ENCODE results near the gene TRIM24.
"Not testable (repeated sequence)": the region's sequence is repeated elsewhere in the genome, so short reads cannot be mapped to it uniquely, and the experiment has no call there.

TRIM24 gene

GRCh38 chr7:138460176-138460648 lies at the start of gene TRIM24:
Gene TRIM24 (plus strand): TSS chr7:138460259. CDS start chr7:138460549, 290 bp downstream.
- TF ChIP-seq CTCF (IDR thresholded peaks at IDR 0.05; ENCODE audit: insufficient read depth, low read depth, low read length, missing control alignments) = no peak
- DNase-seq (ENCODE audit: low read depth) = no peak
- peak within 1 kb of the TSS; percentile 97 for H3K4me3 ChIP-seq (ENCODE audit: low read depth, low read length)

- DNase-seq (ENCODE audit: low read depth); H3K4me3 ChIP-seq (ENCODE audit: low read depth, low read length): not testable (repeated sequence)
Measured at GRCh38 chr7:138412077-138412476, 48.0 kb upstream of the TRIM24 start.

GRCh38 chr7:138412921-138413320 lies 47.1 kb upstream of the TRIM24 start:
- not testable (repeated sequence) for H3K4me3 ChIP-seq (ENCODE audit: low read depth, low read length); DNase-seq (ENCODE audit: low read depth)

- TF ChIP-seq CTCF (IDR thresholded peaks at IDR 0.05; ENCODE audit: insufficient read depth, low read depth, low read length, missing control alignments) = no peak
- no peak for DNase-seq (ENCODE audit: low read depth)
- H3K4me3 ChIP-seq (ENCODE audit: low read depth, low read length) = no peak overlapping the region
Measured at GRCh38 chr7:138417078-138417700, 42.9 kb upstream of the TRIM24 start.

GRCh38 chr7:138417764-138418163 lies 42.3 kb upstream of the TRIM24 start:
- no peak for TF ChIP-seq CTCF (IDR thresholded peaks at IDR 0.05; ENCODE audit: insufficient read depth, low read depth, low read length, missing control alignments)
- no peak overlapping the region for H3K4me3 ChIP-seq (ENCODE audit: low read depth, low read length)
- DNase-seq (ENCODE audit: low read depth) = no peak

- not testable (repeated sequence) for H3K4me3 ChIP-seq (ENCODE audit: low read depth, low read length); DNase-seq (ENCODE audit: low read depth)
Measured at GRCh38 chr7:138418403-138418802, 41.7 kb upstream of the TRIM24 start.

GRCh38 chr7:138425026-138425425 lies 35.0 kb upstream of the TRIM24 start:
- no peak for DNase-seq (ENCODE audit: low read depth)
- TF ChIP-seq CTCF (IDR thresholded peaks at IDR 0.05; ENCODE audit: insufficient read depth, low read depth, low read length, missing control alignments) = no peak

GRCh38 chr7:138429577-138430250 lies 30.3 kb upstream of the TRIM24 start:
- no peak for TF ChIP-seq CTCF (IDR thresholded peaks at IDR 0.05; ENCODE audit: insufficient read depth, low read depth, low read length, missing control alignments)
- no peak overlapping the region for H3K4me3 ChIP-seq (ENCODE audit: low read depth, low read length)
- DNase-seq (ENCODE audit: low read depth) = no peak

More at GRCh38 chr7:138425026-138425425, 35.0 kb upstream of the TRIM24 start:
- no peak overlapping the region for H3K4me3 ChIP-seq (ENCODE audit: low read depth, low read length)
